ENCODE measurements around the gene KRTAP3-3. TPM values are rescaled to one million over a fixed set of nuclear protein-coding genes. Genes with fewer than 3 reads are reported as not detected.

The KRTAP3-3 gene
- total and polyA plus RNA-seq, 2 of the 4 experiments (the other 2 are of a cell fraction) = not detected

- intact Hi-C loops (cut with micrococcal nuclease) (no loop called here), in situ Hi-C loops (cut with MboI; ENCODE audit: low sequenced_read_pairs) (no loop called here), dilution Hi-C loops (cut with HindIII; ENCODE audit: low sequenced_read_pairs, unreplicated experiment) (no loop called here)
- CTCF ChIA-PET = no interaction called here
- no peak for DNase-seq
- Histone ChIP-seq H2AFZ (replicated peaks; ENCODE audit: low read length, poor library complexity) (no peak overlapping the region), H3K18ac (ENCODE audit: low read depth, low read length) (no peak overlapping the region), H3K4me2 (ENCODE audit: low read depth, low read length) (no peak overlapping the region), H3K14ac (replicated peaks; ENCODE audit: low read depth, low read length) (no peak overlapping the region), H3K36me3 (ENCODE audit: control insufficient read depth, insufficient read depth, low read length) (no peaks in the 10 kb centered on the region), H2AK9ac (replicated peaks; ENCODE audit: low read depth, low read length, poor library complexity) (no peak overlapping the region), H2BK120ac (ENCODE audit: low read depth, low read length) (no peak overlapping the region), H2BK20ac (ENCODE audit: low read depth, low read length) (no peak overlapping the region), H2AK5ac (ENCODE audit: low read depth, low read length) (no peak overlapping the region), H3K9ac (ENCODE audit: low read depth, low read length) (no peak overlapping the region), H3K4me3 (ENCODE audit: insufficient read depth, low read depth, low read length) (no peak overlapping the region), H2BK15ac (ENCODE audit: low read depth, low read length) (no peak overlapping the region), H4K8ac (ENCODE audit: low read depth in 2 of 2, low read length in 2 of 2) (no peak overlapping the region), H3K56ac (ENCODE audit: extremely low read depth, insufficient read depth, low read length) (no peak overlapping the region), H3K79me1 (ENCODE audit: low read depth in 1 of 2, low read length in 2 of 2) (no peaks in the 10 kb centered on the region), H3K9me1 (ENCODE audit: insufficient read depth, low read length) (no peaks in the 10 kb centered on the region; the same call in 1 of the 2 replicates), H3K27ac (ENCODE audit: insufficient read depth, low read length) (no peak overlapping the region), H3K9me3 (ENCODE audit: control insufficient read depth, insufficient read depth, low read length) (peaks cover 6% of the 10 kb centered on the region), H4K20me1 (ENCODE audit: insufficient read depth, low read length) (no peaks in the 10 kb centered on the region), H3K27me3 (ENCODE audit: control insufficient read depth, insufficient read depth, low read length) (no peaks in the 10 kb centered on the region), H4K91ac (ENCODE audit: insufficient read depth, low read depth, low read length) (no peak overlapping the region), H3K4me1 (ENCODE audit: control insufficient read depth, insufficient read depth, low read length) (peaks cover 3% of the 10 kb centered on the region; the same call in 1 of the 2 replicates), H3K4ac (ENCODE audit: low read depth, low read length) (no peak overlapping the region), H4K5ac (ENCODE audit: low read depth, low read length) (no peak overlapping the region), H2BK5ac (ENCODE audit: low read depth, low read length, poor library complexity, severe bottlenecking) (no peak overlapping the region), H3K23ac (ENCODE audit: low read depth, low read length) (no peak overlapping the region)
- POLR2A ChIA-PET (ENCODE audit: unreplicated experiment) = no interaction called here
- no TSS peak for BruUV-seq (replicated peaks)
- ATAC-seq (ENCODE audit: low read depth) = no peak
- no CpG with 5 or more reads among the region's 1 CpG for WGBS, 2 experiments (ENCODE audit: extremely low coverage in 2 of 2, insufficient read length in 1 of 2)
- TF ChIP-seq MAFK (IDR thresholded peaks at IDR 0.05; ENCODE audit: low read depth, low read length) = peak; percentile 92
- no peak for TF ChIP-seq FOS (IDR thresholded peaks at IDR 0.05; ENCODE audit: low read depth, low read length)
Observed at GRCh38 chr17:40967582-40967981, 26.4 kb downstream of the KRTAP3-3 start.
